Measurements from ENCODE around the gene COA5.

DNA sequence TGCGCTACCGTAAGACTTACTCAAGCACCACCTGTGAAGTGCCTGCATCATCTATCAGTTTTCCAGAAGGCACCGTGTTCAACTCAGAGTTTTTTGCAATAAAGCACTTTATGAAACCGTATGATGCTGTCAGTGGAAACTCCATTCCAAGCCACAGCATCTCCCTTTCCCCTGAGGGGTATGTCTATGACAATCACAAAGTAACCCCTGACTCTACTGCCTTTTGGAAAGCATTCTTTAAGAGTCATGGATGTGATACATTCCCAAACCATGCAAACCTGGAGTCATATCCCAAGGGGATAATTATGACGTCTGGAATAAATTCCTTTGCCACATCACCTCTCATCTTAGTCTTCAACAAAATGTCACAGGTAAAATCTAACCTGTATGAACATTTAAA lies 39.3 kb upstream of the COA5 start:
- TF ChIP-seq, protein P1, sequence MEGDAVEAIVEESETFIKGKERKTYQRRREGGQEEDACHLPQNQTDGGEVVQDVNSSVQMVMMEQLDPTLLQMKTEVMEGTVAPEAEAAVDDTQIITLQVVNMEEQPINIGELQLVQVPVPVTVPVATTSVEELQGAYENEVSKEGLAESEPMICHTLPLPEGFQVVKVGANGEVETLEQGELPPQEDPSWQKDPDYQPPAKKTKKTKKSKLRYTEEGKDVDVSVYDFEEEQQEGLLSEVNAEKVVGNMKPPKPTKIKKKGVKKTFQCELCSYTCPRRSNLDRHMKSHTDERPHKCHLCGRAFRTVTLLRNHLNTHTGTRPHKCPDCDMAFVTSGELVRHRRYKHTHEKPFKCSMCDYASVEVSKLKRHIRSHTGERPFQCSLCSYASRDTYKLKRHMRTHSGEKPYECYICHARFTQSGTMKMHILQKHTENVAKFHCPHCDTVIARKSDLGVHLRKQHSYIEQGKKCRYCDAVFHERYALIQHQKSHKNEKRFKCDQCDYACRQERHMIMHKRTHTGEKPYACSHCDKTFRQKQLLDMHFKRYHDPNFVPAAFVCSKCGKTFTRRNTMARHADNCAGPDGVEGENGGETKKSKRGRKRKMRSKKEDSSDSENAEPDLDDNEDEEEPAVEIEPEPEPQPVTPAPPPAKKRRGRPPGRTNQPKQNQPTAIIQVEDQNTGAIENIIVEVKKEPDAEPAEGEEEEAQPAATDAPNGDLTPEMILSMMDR (IDR thresholded peaks at IDR 0.05; ENCODE audit: low read depth, low read length), result no peak
- no peak for TF ChIP-seq EZH2phosphoT487 (IDR thresholded peaks at IDR 0.05; ENCODE audit: low read depth)

Measured in OCI-LY3 (cell line).